HepG2 (cell line): ENCODE results near the gene ZBTB4.

ENCODE experiments used
- HNRNPUL1 ChIP-seq: fragments of 200-400 bp; formaldehyde crosslinking; IDR thresholded peaks from 2 replicates; pipeline ENCODE4 v1.6.1; 2017; ENCODE audit warnings: low read depth, mild to moderate bottlenecking, low read length, moderate library complexity
- PCBP2 ChIP-seq: fragments of 200-400 bp; formaldehyde crosslinking; optimal IDR thresholded peaks from 2 replicates; pipeline ENCODE3; 2018; ENCODE audit warnings: low read length, low read depth; ENCODE audit not compliant: poor library complexity, severe bottlenecking
- POLR2A ChIP-seq, 2 experiments: IDR thresholded peaks; 2 replicates each; pipeline ENCODE4 v1.6.1; 2011; ENCODE audit warnings: low read depth in 2 of 2, low read length in 2 of 2, mild to moderate bottlenecking in 1 of 2, moderate library complexity in 1 of 2; ENCODE audit not compliant: insufficient read depth in 1 of 2
- POLR2AphosphoS5 ChIP-seq: IDR thresholded peaks from 2 replicates; pipeline ENCODE4 v1.6.1; 2012; ENCODE audit warnings: low read depth, low read length
- SP1 ChIP-seq, 2 experiments: fragments of 450-650 bp in 1 of 2; sonication (generic) in 1 of 2; formaldehyde crosslinking in 1 of 2; IDR thresholded peaks; 2 replicates each; pipeline versions ENCODE4 v1.4.0 to v1.6.1; 2016 to 2020; ENCODE audit warnings: missing genetic modification reagents in 1 of 2

- no peak for TF ChIP-seq PCBP2
- TF ChIP-seq POLR2A (IDR thresholded peaks at IDR 0.05; ENCODE audit: insufficient read depth in 1 of 2, low read depth in 2 of 2, low read length in 2 of 2), result peak in 1 of 2 experiments; percentile 46; a peak in 1 of 4 replicates
- TF ChIP-seq SP1 (IDR thresholded peaks at IDR 0.05), result no peak
- TF ChIP-seq SP1 (CRISPR knock-in tag; IDR thresholded peaks at IDR 0.05), result no peak
- no peak for TF ChIP-seq HNRNPUL1
- TF ChIP-seq POLR2AphosphoS5, result 0 out of 2 replicates have a peak, but pooled peaks have one; percentile 25
Observed at GRCh38 chr17:7477392-7478275, 1.8 kb downstream of the ZBTB4 start.
